ENCODE results near the gene CATSPERE. TPM values are rescaled to one million over a fixed set of nuclear protein-coding genes. Genes with fewer than 3 reads are reported as not detected.

The CATSPERE gene
- total and polyA plus RNA-seq, 9 of the 15 experiments (the other 6 are each of a cell fraction or from before 2014, with no cell fraction given), result 0.06 to 0.16 (median 0.09) TPM; not detected in 3

DNA sequence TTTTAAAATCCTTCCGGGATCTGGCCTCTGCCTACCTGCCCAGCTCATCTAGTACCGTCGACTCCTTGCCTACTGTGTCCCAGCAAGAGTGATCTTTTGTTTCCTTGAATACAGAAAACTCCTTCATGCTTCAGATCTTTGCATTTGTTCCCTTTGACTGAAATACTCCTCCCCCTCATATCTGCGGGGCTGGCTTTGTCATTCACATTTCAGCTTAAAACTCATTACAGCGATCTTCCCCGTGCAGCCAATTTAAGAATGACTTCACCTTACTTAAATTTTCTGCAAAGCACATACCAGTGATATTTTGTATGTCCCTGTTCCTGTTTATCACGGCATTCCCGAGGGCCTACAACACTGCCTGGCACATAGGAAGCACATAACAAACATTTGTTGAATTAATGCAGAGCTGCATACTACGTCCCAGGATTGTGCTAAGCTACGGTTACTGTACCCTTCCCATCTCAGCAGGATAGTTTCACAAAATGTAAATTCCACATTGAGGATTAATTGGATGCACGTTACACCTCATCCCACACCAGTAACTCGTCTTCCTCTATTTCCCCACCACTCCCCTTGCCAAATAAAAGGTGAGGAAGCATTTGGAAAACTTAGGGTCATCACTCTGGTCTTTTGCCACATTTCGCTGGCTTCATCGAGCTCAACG is 191.0 kb downstream of the CATSPERE start (continued):
- peak; percentile 62; the same call in 1 of the 2 replicates for TF ChIP-seq ZEB2 (IDR thresholded peaks at IDR 0.05)
- no peak for TF ChIP-seq ZNF133 (CRISPR knock-in tag; IDR thresholded peaks at IDR 0.05)
- no peak for TF ChIP-seq RAD51 (IDR thresholded peaks at IDR 0.05; ENCODE audit: borderline replicate concordance, low read depth)
- TF ChIP-seq ZKSCAN3 (CRISPR knock-in tag; IDR thresholded peaks at IDR 0.05), result no peak
- TF ChIP-seq PCBP1 (IDR thresholded peaks at IDR 0.05; ENCODE audit: low read depth, low read length, poor library complexity, severe bottlenecking), result no peak
- TF ChIP-seq ARID3A (IDR thresholded peaks at IDR 0.05; ENCODE audit: borderline replicate concordance, low read depth, low read length), result no peak
- TF ChIP-seq, protein P1, sequence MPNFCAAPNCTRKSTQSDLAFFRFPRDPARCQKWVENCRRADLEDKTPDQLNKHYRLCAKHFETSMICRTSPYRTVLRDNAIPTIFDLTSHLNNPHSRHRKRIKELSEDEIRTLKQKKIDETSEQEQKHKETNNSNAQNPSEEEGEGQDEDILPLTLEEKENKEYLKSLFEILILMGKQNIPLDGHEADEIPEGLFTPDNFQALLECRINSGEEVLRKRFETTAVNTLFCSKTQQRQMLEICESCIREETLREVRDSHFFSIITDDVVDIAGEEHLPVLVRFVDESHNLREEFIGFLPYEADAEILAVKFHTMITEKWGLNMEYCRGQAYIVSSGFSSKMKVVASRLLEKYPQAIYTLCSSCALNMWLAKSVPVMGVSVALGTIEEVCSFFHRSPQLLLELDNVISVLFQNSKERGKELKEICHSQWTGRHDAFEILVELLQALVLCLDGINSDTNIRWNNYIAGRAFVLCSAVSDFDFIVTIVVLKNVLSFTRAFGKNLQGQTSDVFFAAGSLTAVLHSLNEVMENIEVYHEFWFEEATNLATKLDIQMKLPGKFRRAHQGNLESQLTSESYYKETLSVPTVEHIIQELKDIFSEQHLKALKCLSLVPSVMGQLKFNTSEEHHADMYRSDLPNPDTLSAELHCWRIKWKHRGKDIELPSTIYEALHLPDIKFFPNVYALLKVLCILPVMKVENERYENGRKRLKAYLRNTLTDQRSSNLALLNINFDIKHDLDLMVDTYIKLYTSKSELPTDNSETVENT (CRISPR knock-in tag; IDR thresholded peaks at IDR 0.05), result no peak
- TF ChIP-seq SREBF1 (IDR thresholded peaks at IDR 0.05; ENCODE audit: borderline replicate concordance, low read depth, low read length), result no peak
- TF ChIP-seq ZNF41 (CRISPR knock-in tag; conservative IDR thresholded peaks at IDR 0.05), result no peak
- peak; percentile 53 for TF ChIP-seq POLR2B (IDR thresholded peaks at IDR 0.05; ENCODE audit: low read depth, partially characterized antibody)
- 0 out of 2 replicates have a peak, but pooled peaks have one; percentile 44 for TF ChIP-seq MIER1 (IDR thresholded peaks at IDR 0.05; ENCODE audit: low read depth)
- 0 out of 2 replicates have a peak, but pooled peaks have one; percentile 23 for TF ChIP-seq FOXJ2 (tag; IDR thresholded peaks at IDR 0.05)
- TF ChIP-seq BACH1 (tag; IDR thresholded peaks at IDR 0.05), result no peak
- TF ChIP-seq FOSL1 (tag; conservative IDR thresholded peaks at IDR 0.05), result peak; percentile 36
- TF ChIP-seq ZZZ3 (IDR thresholded peaks at IDR 0.05), result no peak
- peak; percentile 19 for TF ChIP-seq PHF20 (IDR thresholded peaks at IDR 0.05; ENCODE audit: partially characterized antibody)
- peak; percentile 26; the same call in 1 of the 2 replicates for TF ChIP-seq RHOXF2B (CRISPR knock-in tag; conservative IDR thresholded peaks at IDR 0.05)
- peak; percentile 67 for TF ChIP-seq RBM25 (IDR thresholded peaks at IDR 0.05; ENCODE audit: low read depth, low read length, severe bottlenecking)
- peak; percentile 47; the same call in 1 of the 2 replicates for TF ChIP-seq ZNF24 (IDR thresholded peaks at IDR 0.05)
- peak; percentile 17; the same call in 1 of the 2 replicates for TF ChIP-seq TARDBP (IDR thresholded peaks at IDR 0.05)
- TF ChIP-seq TBP (optimal IDR thresholded peaks at IDR 0.05; ENCODE audit: low read depth, low read length), result peak; percentile 68
- no peak for TF ChIP-seq CTBP1 (IDR thresholded peaks at IDR 0.05; ENCODE audit: borderline replicate concordance)
- 0 out of 2 replicates have a peak, but pooled peaks have one; percentile 28 for TF ChIP-seq ZNF253 (CRISPR knock-in tag; conservative IDR thresholded peaks at IDR 0.05)
- TF ChIP-seq ZNF717 (CRISPR knock-in tag; IDR thresholded peaks at IDR 0.05), result peak; percentile 25; the same call in 1 of the 2 replicates
- no peak for TF ChIP-seq TBL1XR1 (IDR thresholded peaks at IDR 0.05; ENCODE audit: low read length in 2 of 2)
- TF ChIP-seq ATF6 (CRISPR knock-in tag; IDR thresholded peaks at IDR 0.05), result 0 out of 2 replicates have a peak, but pooled peaks have one; percentile 53
